A673 (cell line): ENCODE results near the gene ZMYND19.

Source experiments
- EZH2 ChIP-seq: fragments of 200-600 bp; sonication (generic); IDR thresholded peaks from 2 replicates; pipeline ENCODE4 v1.6.1; 2017; ENCODE audit warnings: borderline replicate concordance, low read depth, mild to moderate bottlenecking, mixed read lengths, antibody characterized with exemption, low read length; ENCODE audit not compliant: poor library complexity, severe bottlenecking
- TF ChIP-seq, protein P1 (sequence below): fragments of 300-800, 200-600 bp; sonication (generic); conservative IDR thresholded peaks from 2 replicates; pipeline ENCODE4 v1.5.1; 2017; ENCODE audit warnings: low read depth, mild to moderate bottlenecking, antibody characterized with exemption, low read length, moderate library complexity, mixed read lengths

- TF ChIP-seq, protein P1, sequence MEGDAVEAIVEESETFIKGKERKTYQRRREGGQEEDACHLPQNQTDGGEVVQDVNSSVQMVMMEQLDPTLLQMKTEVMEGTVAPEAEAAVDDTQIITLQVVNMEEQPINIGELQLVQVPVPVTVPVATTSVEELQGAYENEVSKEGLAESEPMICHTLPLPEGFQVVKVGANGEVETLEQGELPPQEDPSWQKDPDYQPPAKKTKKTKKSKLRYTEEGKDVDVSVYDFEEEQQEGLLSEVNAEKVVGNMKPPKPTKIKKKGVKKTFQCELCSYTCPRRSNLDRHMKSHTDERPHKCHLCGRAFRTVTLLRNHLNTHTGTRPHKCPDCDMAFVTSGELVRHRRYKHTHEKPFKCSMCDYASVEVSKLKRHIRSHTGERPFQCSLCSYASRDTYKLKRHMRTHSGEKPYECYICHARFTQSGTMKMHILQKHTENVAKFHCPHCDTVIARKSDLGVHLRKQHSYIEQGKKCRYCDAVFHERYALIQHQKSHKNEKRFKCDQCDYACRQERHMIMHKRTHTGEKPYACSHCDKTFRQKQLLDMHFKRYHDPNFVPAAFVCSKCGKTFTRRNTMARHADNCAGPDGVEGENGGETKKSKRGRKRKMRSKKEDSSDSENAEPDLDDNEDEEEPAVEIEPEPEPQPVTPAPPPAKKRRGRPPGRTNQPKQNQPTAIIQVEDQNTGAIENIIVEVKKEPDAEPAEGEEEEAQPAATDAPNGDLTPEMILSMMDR = no peak
- no peak for TF ChIP-seq EZH2
These were observed 11.1 kb downstream of the ZMYND19 start for GRCh38 chr9:137579259-137579604.
